HG02759 (cell line): ENCODE data around the gene EPG5.
A peak's percentile ranks its signal among the peaks of the same experiment; 100 is the strongest.
"Not testable (repeated sequence)": the region's sequence is repeated elsewhere in the genome, so short reads cannot be mapped to it uniquely, and the experiment has no call there.

Source experiments
- ATAC-seq: cut with Tn5 transposase; IDR thresholded peaks from one replicate; pipeline ENCODE4 v1.9.1; 2021; ENCODE audit warnings: mild to moderate bottlenecking, moderate library complexity; ENCODE audit not compliant: unreplicated experiment

EPG5 gene

GRCh38 chr18:45967007-45967706, at the start of gene EPG5:
TSS of gene EPG5 (minus strand) at chr18:45967329. CDS start at chr18:45967239, 90 bp downstream.
- peak; percentile 96 for ATAC-seq

- peak; percentile 61 for ATAC-seq
Measured at GRCh38 chr18:46013484-46014189, 46.5 kb upstream of the EPG5 start.

GRCh38 chr18:46010676-46011075, 43.5 kb upstream of the EPG5 start:
- ATAC-seq = no peak

GRCh38 chr18:46010050-46010449, 42.9 kb upstream of the EPG5 start:
- no peak for ATAC-seq

- no peak for ATAC-seq
Measured at GRCh38 chr18:46009125-46009840, 42.2 kb upstream of the EPG5 start.

- ATAC-seq = no peak
Measured at GRCh38 chr18:46008531-46008930, 41.4 kb upstream of the EPG5 start.

- ATAC-seq = no peak
Measured at GRCh38 chr18:46007165-46007564, 40.0 kb upstream of the EPG5 start.

GRCh38 chr18:46002934-46003333, 35.8 kb upstream of the EPG5 start:
- ATAC-seq = no peak

GRCh38 chr18:46001892-46002291, 34.8 kb upstream of the EPG5 start:
- ATAC-seq = no peak

- ATAC-seq = no peak
Measured at GRCh38 chr18:46001074-46001473, 33.9 kb upstream of the EPG5 start.

GRCh38 chr18:45999536-45999935, 32.4 kb upstream of the EPG5 start:
- no peak for ATAC-seq

- ATAC-seq = no peak
Measured at GRCh38 chr18:45998244-45998643, 31.1 kb upstream of the EPG5 start.

GRCh38 chr18:45997700-45998151, 30.6 kb upstream of the EPG5 start:
- ATAC-seq = no peak

GRCh38 chr18:45995461-45995860, 28.3 kb upstream of the EPG5 start:
- ATAC-seq = no peak

- no peak for ATAC-seq
Measured at GRCh38 chr18:45993438-45993837, 26.3 kb upstream of the EPG5 start.

- ATAC-seq = not testable (repeated sequence)
Measured at GRCh38 chr18:45992527-45992926, 25.4 kb upstream of the EPG5 start.

GRCh38 chr18:45991788-45992187, 24.7 kb upstream of the EPG5 start:
- no peak for ATAC-seq

- no peak for ATAC-seq
Measured at GRCh38 chr18:45984546-45985235, 17.6 kb upstream of the EPG5 start.

- ATAC-seq = no peak
Measured at GRCh38 chr18:45981821-45982220, 14.7 kb upstream of the EPG5 start.

GRCh38 chr18:45980229-45980628, 13.1 kb upstream of the EPG5 start:
- ATAC-seq = no peak

- ATAC-seq = no peak
Measured at GRCh38 chr18:45978084-45978483, 11.0 kb upstream of the EPG5 start.
